Endodermal cell (in vitro differentiated cells): Measurements from ENCODE around the gene PPAN. TPM values are rescaled to one million over a fixed set of nuclear protein-coding genes. Genes with fewer than 3 reads are reported as not detected.

ENCODE experiments used
- DNase-seq: peaks from one replicate; pipeline ENCODE4 v3.0.0-alpha.2; 2017
- H3K27ac ChIP-seq: 2 replicates; pipeline ENCODE4 v1.5.1; 2013; ENCODE audit warnings: mild to moderate bottlenecking, low read depth, low read length, moderate library complexity
- H3K27me3 ChIP-seq: 2 replicates; pipeline ENCODE4 v1.6.1; 2013; ENCODE audit warnings: mild to moderate bottlenecking, low read length, moderate library complexity; ENCODE audit not compliant: insufficient read depth, control insufficient read depth, poor library complexity, severe bottlenecking
- H3K36me3 ChIP-seq: 2 replicates; pipeline ENCODE4 v1.7.0; 2013; ENCODE audit warnings: mild to moderate bottlenecking, low read length, moderate library complexity; ENCODE audit not compliant: control insufficient read depth, insufficient read depth
- H3K4me1 ChIP-seq: one replicate; pipeline ENCODE4 v1.7.0; 2013; ENCODE audit warnings: low read length; ENCODE audit not compliant: control insufficient read depth, insufficient read depth
- H3K4me3 ChIP-seq: 2 replicates; pipeline ENCODE4 v1.5.1; 2013; ENCODE audit warnings: mild to moderate bottlenecking, low read length, moderate library complexity
- H3K9ac ChIP-seq: 2 replicates; pipeline ENCODE4 v1.6.1; 2013; ENCODE audit warnings: mild to moderate bottlenecking, low read length, moderate library complexity; ENCODE audit not compliant: poor library complexity, severe bottlenecking; ENCODE audit errors: extremely low read depth
- H3K9me3 ChIP-seq: 2 replicates; pipeline ENCODE4 v1.6.1; 2013; ENCODE audit warnings: mild to moderate bottlenecking, low read length, moderate library complexity; ENCODE audit not compliant: control insufficient read depth
- H3K27ac Mint-ChIP-seq: 2 replicates; pipeline ENCODE4 v1.8.0; 2020; ENCODE audit warnings: mixed read lengths
- H3K27me3 Mint-ChIP-seq: 2 replicates; pipeline ENCODE4 v1.8.0; 2021; ENCODE audit warnings: mild to moderate bottlenecking, mixed read lengths; ENCODE audit not compliant: insufficient read depth
- H3K36me3 Mint-ChIP-seq: 2 replicates; pipeline ENCODE4 v1.8.0; 2020; ENCODE audit warnings: low read depth, mixed read lengths
- H3K4me1 Mint-ChIP-seq: 2 replicates; pipeline ENCODE4 v1.8.0; 2020; ENCODE audit warnings: mixed read lengths
- H3K4me3 Mint-ChIP-seq: 2 replicates; pipeline ENCODE4 v1.8.0; 2020; ENCODE audit warnings: mild to moderate bottlenecking, moderate library complexity, mixed read lengths
- H3K9me3 Mint-ChIP-seq: 2 replicates; pipeline ENCODE4 v1.8.0; 2020; ENCODE audit warnings: mild to moderate bottlenecking, mixed read lengths
- WGBS, 2 experiments: methylation state at CpG; one replicate each; pipeline versions ENCODE4 v1.1.5 to v1.1.7; 2013; ENCODE audit warnings: missing lambda C conversion rate in 2 of 2, mixed read lengths in 1 of 2; ENCODE audit not compliant: insufficient coverage in 1 of 2, insufficient read length in 1 of 2; 5-methylcytosine and 5-hydroxymethylcytosine counted together
- total RNA-seq, 2 donors: library from RNA; stranded (reverse); fragmentation: NEBNext Ultra II Directional in 1 of 2; extraction: Animal tissue kit (Norgen Biotek cat#: 25700) in 1 of 2; gene quantifications; 2 replicates in 1 of 2; 3 replicates in 1 of 2; pipeline ENCODE4 v1.2.1, GENCODE V29; 2021
- TF ChIP-seq, protein P1 (sequence below): fragments of 200-600 bp; sonication (generic); conservative IDR thresholded peaks from 2 replicates; pipeline ENCODE4 v1.5.0; 2021; ENCODE audit warnings: antibody characterized with exemption, mild to moderate bottlenecking

The PPAN gene
- total RNA-seq, 2 donors from 2014 or later: 40.3 to 54.0 TPM

- DNase-seq: no peak
- H3K27me3 Mint-ChIP-seq: no peaks in the 10 kb centered on the region
- no peaks in the 10 kb centered on the region for H3K4me1 ChIP-seq
- no peak overlapping the region for H3K27ac ChIP-seq
- H3K4me3 ChIP-seq: no peak overlapping the region
- no peaks in the 10 kb centered on the region for H3K27me3 ChIP-seq
- peaks cover 76% of the 10 kb centered on the region for H3K36me3 Mint-ChIP-seq
- WGBS, 2 experiments: 94 to 97% methylated on average over 7 to 10 of the region's 10 CpGs
- H3K27ac Mint-ChIP-seq: no peak overlapping the region
- H3K36me3 ChIP-seq: peaks cover 80% of the 10 kb centered on the region
- no peaks in the 10 kb centered on the region for H3K4me1 Mint-ChIP-seq
- H3K4me3 Mint-ChIP-seq: no peak overlapping the region
- H3K9me3 Mint-ChIP-seq: no peaks in the 10 kb centered on the region
- no peaks in the 10 kb centered on the region for H3K9me3 ChIP-seq
- TF ChIP-seq, protein P1, sequence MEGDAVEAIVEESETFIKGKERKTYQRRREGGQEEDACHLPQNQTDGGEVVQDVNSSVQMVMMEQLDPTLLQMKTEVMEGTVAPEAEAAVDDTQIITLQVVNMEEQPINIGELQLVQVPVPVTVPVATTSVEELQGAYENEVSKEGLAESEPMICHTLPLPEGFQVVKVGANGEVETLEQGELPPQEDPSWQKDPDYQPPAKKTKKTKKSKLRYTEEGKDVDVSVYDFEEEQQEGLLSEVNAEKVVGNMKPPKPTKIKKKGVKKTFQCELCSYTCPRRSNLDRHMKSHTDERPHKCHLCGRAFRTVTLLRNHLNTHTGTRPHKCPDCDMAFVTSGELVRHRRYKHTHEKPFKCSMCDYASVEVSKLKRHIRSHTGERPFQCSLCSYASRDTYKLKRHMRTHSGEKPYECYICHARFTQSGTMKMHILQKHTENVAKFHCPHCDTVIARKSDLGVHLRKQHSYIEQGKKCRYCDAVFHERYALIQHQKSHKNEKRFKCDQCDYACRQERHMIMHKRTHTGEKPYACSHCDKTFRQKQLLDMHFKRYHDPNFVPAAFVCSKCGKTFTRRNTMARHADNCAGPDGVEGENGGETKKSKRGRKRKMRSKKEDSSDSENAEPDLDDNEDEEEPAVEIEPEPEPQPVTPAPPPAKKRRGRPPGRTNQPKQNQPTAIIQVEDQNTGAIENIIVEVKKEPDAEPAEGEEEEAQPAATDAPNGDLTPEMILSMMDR: no peak
- H3K9ac ChIP-seq: no peak overlapping the region
Measured at GRCh38 chr19:10145031-10145430, 38.9 kb downstream of the PPAN start.

- Histone ChIP-seq H3K27ac (no peak overlapping the region), H3K9me3 (no peaks in the 10 kb centered on the region), H3K27me3 (no peaks in the 10 kb centered on the region), H3K4me3 (no peak overlapping the region), H3K4me1 (no peaks in the 10 kb centered on the region), H3K36me3 (peaks cover 84% of the 10 kb centered on the region), H3K9ac (no peak overlapping the region)
- TF ChIP-seq, protein P1: no peak
- no peak for DNase-seq
- H3K9me3 Mint-ChIP-seq: no peaks in the 10 kb centered on the region
- H3K36me3 Mint-ChIP-seq: peaks cover 76% of the 10 kb centered on the region
- no peak overlapping the region for H3K27ac Mint-ChIP-seq
- WGBS, 2 experiments: 89 to 96% methylated on average over 10 to 14 of the region's 14 CpGs
- H3K27me3 Mint-ChIP-seq: no peaks in the 10 kb centered on the region
- H3K4me1 Mint-ChIP-seq: no peaks in the 10 kb centered on the region
- no peak overlapping the region for H3K4me3 Mint-ChIP-seq
Measured at GRCh38 chr19:10146142-10146541, 40.0 kb downstream of the PPAN start.

GRCh38 chr19:10149427-10149826 is 43.3 kb downstream of the PPAN start:
- no peak overlapping the region for H3K27ac Mint-ChIP-seq
- TF ChIP-seq, protein P1: no peak
- H3K4me1 ChIP-seq: no peaks in the 10 kb centered on the region
- H3K4me3 Mint-ChIP-seq: no peak overlapping the region
- no peak overlapping the region for H3K4me3 ChIP-seq
- whole genome bisulfite sequencing, 2 experiments: 94 to 97% methylated on average over 11 to 12 of the region's 12 CpGs
- no peaks in the 10 kb centered on the region for H3K9me3 ChIP-seq
- no peaks in the 10 kb centered on the region for H3K4me1 Mint-ChIP-seq
- peaks cover 83% of the 10 kb centered on the region for H3K36me3 Mint-ChIP-seq
- no peaks in the 10 kb centered on the region for H3K27me3 ChIP-seq
- no peak overlapping the region for H3K27ac ChIP-seq
- DNase-seq: no peak
- H3K36me3 ChIP-seq: peaks cover 80% of the 10 kb centered on the region
- no peaks in the 10 kb centered on the region for H3K27me3 Mint-ChIP-seq
- no peaks in the 10 kb centered on the region for H3K9me3 Mint-ChIP-seq
- H3K9ac ChIP-seq: no peak overlapping the region
